Astrocyte of the spinal cord (primary cell): Measurements from ENCODE around the gene FAXC.

Experiments
- DNase-seq: peaks from one replicate; pipeline ENCODE4 v3.0.0; 2011; ENCODE audit warnings: low read depth, low spot score
- H3K4me3 ChIP-seq: 2 replicates; pipeline ENCODE4 v1.5.1; 2011; ENCODE audit warnings: low read depth, mild to moderate bottlenecking, low read length, moderate library complexity
- CTCF ChIP-seq: IDR thresholded peaks from 2 replicates; pipeline ENCODE4 v1.5.1; 2012; ENCODE audit warnings: low read depth, mild to moderate bottlenecking, low read length, inconsistent platforms
- in situ Hi-C: cut with HindIII; loops from 2 replicates; pipeline ENCODE4 v1.10.0; 2017; ENCODE audit warnings: low sequenced_read_pairs

FAXC gene

GRCh38 chr6:99233219-99233618 lies 116.3 kb downstream of the FAXC start:
- H3K4me3 ChIP-seq, result no peak overlapping the region
- in situ Hi-C loops, result no loop called here
- TF ChIP-seq CTCF, result no peak
- no peak for DNase-seq

DNA sequence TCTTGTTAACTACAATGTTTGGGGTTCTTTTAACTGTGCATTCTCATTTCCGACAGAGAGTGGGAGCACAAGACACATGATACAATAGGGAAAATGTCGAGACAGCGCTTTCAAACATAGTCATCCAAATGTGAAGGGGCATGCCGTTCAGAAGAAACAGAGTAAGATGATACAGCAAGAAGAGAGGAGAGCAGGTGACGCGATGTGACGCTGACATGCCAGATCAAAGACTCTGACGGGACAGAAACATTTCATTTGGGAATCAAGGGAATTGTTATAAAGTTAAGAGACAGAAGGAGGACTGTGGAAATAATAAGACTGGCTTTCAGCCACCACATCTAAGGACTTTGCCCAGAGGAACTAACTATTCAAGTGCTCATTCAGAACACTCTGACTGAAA lies 117.4 kb downstream of the FAXC start:
- no peak for DNase-seq
- no peak overlapping the region for H3K4me3 ChIP-seq
- in situ Hi-C loops, result no loop called here
- TF ChIP-seq CTCF, result no peak

DNA sequence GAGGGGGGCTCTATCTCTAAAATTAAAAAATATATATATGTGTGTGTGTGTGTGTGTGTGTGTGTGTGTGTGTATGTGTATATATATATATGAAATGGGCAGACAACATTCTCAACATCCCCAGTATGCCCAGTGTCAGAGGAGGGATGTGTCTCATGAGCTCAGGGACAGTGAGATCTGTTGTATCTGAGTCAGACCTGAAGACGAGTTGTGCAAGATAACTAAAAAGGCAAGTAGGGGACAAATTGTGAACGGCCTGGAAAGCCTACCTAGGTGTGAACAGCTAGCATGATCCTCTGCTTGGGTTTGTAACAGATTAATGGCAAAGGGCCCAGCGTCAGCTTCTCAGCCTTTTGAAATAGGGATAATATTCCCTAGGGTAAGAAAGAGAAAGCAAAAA lies 124.3 kb downstream of the FAXC start:
- no peak for TF ChIP-seq CTCF
- in situ Hi-C loops, result no loop called here
- DNase-seq, result no peak

More for the DNA sequence above, 124.3 kb downstream of the FAXC start:
- H3K4me3 ChIP-seq, result no peak overlapping the region
